GM21576 (cell line): ENCODE measurements around the gene WNK2.

Source experiments
- ATAC-seq: cut with Tn5 transposase; IDR thresholded peaks from one replicate; pipeline ENCODE4 v1.9.1; 2021; ENCODE audit warnings: mild to moderate bottlenecking, moderate library complexity; ENCODE audit not compliant: unreplicated experiment

WNK2 gene

DNA sequence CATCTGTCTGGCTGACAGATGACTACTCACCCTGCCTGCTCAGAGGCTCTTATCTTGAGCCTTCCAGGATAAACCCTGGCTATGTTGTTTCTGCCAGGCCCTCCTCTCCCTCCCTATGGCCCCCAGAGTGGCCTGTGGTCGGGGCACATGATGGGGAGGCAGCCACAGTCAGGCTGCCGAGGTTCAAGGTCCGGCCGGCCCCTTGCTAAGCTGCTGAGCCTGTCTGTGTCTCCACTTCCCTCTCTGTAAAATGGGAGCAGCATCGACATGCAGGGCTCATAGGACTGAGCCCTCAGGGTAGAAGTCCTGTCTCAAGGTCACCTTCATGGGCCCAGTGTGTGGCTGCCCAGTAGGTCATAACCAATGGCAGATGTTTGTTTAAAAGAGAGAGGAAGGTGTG lies 28.5 kb downstream of the WNK2 start:
- no peak for ATAC-seq

DNA sequence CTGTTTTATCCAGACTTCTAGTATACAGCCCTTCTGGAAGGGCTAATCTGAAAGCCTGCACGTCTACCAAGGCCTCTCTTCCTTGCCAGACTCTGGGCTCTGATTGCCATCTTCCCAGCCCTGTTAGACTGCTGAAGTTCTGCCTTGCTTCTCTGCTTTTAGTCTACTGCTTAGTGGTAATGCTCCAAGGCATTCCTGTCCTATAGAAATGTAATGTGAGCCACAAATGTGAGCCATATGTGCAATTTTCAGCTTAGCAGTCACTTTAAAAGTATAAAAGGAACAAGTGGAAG lies 32.1 kb downstream of the WNK2 start:
- ATAC-seq = no peak

DNA sequence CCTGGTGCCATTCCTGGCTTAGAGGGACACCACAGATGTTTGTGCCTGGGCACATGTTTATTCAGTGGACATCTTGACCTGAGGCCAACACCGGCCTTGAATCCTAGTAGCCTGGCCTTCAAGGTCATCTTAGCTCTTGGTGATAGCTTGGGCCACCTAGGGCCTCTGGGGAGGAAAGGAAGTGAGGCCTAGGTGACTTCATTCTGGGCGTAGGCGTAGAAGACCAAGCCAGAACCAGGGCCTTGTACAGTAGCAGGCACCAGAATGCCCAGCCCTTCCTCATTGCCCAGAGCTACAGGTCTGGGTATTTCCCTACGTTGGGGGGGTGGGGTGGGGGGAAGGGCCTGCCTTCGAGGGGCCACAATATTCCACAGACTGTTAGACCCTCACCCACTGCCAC lies 33.8 kb downstream of the WNK2 start:
- ATAC-seq = no peak

DNA sequence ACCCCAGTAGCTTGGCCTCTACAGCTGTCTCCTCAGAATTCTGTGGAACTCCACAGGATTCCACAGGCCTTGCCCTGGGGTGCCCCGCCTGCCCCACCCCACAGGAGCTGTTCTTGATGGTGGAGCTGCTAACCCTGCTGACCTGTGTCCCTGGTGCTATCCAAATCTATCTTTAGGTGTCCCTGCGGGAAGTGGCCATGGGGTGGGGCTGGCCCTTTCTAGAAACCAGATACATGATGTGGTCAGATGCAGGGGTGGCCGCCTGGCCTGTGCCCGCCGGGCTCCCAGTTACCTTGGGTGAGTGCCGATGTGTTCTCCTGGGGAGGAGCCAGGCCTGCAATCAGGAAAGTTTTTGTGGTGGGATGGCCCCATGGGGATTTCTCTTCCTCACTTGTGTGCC lies 34.2 kb downstream of the WNK2 start:
- ATAC-seq = no peak

DNA sequence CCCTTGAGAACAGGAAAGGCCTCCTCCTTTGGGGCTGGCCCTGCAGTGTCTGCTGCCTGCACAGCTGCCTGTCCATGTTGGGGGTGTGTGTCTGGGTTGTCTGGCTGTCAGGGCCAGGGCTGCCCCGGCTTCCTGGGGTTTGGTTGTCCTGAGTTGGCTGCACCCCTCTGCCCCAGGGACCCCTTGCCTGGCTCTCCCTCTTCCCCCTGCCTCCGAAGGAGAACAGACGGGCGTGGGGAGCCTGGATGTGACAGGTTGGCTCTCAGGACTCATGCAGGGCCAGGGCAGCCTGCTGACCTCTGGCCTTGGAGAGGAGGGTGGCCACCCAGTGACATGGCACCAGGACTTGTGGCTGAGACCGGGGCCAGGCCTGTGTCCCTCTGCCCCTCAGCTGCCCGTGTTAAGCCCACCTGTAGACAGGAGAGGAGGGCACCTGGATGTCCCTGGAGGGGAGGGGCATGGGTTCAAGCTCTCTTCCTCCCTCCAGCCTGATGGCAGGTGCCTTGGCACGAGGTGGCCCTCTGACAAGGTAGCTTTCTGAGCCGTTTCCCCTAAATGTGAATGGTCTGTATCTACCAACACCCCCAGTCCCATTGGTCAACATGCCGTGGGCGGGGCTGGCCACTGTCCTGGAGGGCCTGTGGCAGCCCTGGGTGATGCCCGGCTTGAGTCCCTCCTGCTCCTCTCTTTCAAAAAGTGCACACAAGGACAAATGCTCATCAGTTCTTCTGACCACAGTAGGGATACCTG lies 34.9 kb downstream of the WNK2 start:
- no peak for ATAC-seq

DNA sequence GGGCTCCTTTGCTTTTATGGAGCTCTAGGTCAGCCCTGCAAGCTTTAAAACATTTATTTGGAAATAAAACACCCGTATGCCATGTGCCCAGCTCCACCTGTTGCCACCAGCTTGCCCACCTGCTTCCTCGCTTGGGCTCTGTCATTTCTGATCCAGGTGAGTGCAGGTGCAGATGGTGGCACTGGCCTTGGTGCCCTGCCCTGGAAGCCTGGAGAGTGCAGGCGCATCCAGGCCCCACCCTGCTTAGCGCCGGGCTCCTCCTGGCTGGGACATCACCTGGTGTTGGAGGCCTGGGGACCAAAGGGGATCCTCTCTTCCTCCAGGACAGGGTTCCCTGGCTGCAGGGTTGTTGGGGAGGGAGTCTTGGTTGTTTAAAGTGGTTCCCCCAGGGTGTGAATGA lies 35.8 kb downstream of the WNK2 start:
- ATAC-seq = no peak

DNA sequence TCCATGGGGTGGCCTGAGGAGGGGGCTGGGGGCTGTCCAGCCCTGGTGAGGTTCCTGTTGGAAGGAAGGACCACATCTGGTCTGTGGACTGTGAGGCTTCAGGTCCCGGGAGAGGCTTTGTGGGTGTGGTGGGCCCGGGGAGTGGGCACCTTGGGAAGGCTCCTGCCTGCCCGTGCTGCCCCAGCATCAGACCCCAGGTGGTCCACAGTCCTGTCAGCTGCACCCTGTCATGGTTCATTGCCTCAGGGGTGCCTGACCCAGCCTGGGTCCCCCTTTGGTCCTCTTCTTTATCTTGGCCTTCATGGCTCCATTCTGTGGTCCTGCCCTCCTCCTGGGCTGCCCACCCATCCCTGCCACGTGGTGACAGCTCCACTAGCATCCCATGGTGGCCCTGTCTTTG lies 36.7 kb downstream of the WNK2 start:
- ATAC-seq = no peak

DNA sequence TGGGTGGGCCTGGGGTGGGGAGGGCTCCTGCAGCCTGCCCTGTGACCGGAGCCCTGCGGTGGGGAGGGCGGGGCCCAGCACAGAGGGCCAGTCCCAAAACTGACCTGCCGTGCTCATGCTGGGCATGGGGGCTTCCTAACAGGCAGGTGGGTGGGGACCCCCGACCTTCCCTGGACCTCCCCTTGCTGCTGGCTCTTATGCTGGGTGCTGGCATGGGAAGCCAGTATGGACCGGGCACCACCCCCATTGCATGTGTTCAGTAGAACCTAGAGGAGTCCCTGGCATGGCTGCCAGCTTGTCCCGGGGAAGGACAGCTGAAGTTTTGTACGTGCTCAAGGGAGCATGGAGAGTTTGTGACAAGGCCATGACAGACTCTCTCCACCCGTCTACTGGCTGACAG lies 37.1 kb downstream of the WNK2 start:
- ATAC-seq = no peak

DNA sequence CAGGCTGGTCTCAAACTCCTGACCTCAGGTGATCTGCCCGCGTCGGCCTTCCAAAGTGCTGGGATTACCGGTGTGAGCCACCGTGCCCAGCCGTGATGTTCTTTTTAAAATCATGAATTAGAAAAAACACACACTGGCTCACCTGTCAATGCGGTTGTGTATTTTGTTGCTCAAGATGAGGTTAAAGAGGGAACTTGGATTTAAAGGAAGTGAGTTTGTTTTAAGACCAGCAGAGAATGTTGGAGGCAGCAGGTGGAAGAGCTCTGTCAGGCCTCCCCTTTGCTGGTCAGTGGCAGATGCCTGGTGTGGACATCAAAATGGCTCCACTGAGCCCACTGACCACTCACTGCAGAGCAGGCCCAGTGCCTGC lies 38.9 kb downstream of the WNK2 start:
- no peak for ATAC-seq

DNA sequence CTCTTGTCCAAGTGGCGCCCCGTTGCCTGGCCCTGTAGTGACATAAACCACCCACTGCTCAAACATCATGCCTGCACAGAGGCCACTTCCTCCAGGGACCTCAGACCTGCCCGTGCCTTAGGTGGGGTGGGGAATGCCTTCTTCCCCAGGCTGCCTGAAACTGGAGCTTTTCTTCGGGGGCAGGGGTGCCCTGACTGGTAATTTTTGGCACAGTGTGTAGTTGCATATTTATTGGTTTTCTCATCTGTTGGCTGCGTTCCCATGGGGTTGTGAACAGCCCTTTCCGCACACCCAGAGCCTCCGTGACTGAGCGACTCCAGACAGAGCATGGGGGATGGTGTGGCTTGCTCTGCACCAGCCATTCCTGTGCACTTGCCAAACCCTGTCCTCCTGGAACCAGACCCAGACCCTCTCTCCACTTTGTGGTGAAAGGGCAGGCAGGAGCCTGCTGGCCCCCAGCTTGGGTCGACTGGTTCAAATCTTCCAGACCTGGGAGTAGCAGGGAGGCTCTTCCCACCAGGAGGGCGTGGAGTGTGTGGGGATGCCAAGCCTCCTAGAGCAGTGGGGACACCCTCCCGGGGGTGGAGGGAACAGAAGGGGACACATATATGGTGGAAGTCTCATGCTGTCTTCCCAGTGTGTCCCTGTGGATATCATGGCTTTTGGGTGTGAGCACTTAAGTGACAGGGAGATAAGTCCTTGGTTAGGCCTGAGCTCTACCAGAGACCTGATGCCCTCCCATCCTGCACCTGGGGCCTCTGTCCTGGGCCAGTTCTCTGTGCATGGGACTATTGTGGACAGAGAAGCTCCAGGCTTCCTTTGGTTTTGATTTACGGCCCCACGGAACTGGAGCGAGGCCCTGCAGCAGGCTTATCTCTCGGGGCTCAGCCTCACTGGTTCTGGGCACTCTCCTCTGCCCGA lies 39.6 kb downstream of the WNK2 start:
- ATAC-seq = no peak

DNA sequence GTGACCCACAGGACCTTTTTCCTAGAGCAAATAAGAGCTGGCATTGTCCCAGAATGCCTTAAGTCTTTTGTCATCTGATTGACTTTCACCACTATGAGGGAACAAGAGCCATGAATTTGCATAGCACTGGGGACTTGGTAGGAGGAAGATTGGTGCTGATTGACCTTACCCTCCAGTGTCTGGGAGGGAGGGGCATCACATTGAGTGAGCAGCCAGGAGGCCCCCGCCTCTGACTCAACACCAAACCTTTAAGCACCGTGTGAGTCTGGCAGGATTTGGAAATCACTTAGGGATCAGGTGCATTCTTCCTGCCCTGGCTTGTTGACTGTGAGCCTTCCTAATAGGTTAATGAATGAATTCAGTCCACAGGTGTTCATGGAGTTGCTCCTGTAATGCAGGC lies 40.7 kb downstream of the WNK2 start:
- ATAC-seq = no peak

DNA sequence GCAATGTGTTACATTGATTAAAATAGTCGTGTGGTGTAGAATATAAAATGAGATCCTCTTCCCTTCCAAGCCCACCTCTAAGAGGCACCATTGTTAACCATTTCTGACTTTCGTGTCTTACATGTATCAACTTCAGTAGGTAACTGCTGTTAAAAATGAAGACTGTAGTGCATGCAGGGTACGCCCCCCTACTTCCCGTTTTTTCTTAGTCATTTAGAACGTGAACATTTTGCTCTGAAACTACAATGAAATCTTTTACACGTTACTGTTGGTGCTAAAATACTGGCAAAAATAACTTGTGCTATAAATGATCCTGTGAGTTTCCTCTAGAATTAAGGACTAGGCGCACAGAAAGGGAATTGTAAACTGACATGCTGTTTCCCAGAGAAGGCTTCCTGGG lies 41.5 kb downstream of the WNK2 start:
- ATAC-seq = no peak

DNA sequence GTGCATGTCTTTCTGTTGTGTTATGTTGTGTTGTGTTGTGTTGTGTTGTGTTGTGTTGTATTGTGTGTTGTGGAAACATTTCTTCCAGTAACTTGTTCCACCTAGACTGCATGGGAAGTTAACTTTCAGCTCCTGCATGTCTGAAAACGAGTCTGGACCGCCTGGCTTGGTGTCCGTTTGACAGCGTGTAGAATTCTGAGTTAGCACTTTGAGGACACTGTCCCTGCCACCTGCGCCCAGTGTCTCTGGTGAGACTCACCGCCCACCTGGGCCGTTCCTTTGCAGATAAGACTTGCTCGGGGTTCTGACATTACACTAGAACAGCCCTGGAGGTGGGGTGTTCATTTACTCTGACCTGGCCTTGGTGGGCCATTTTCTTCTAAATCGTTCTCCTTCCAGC lies 42.0 kb downstream of the WNK2 start:
- ATAC-seq = no peak

DNA sequence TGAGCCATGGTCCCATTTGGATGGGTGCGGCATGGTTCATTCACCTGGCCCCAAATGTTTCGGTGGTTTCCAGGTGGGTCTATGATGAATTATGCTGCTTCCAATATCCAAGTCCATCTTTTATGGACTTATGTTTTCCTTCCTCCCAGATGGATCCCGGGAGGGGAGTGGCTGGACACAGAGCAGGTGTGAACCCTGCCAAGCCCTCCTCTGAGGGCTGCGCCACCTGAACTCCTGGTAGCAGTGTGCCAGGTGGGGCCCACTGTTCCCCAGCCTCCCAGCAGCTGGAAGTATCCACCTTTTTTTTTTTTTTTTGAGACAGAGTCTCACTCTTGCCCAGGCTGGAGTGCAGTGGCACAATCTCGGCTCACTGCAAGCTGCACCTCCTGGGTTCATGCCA lies 42.9 kb downstream of the WNK2 start:
- no peak for ATAC-seq

DNA sequence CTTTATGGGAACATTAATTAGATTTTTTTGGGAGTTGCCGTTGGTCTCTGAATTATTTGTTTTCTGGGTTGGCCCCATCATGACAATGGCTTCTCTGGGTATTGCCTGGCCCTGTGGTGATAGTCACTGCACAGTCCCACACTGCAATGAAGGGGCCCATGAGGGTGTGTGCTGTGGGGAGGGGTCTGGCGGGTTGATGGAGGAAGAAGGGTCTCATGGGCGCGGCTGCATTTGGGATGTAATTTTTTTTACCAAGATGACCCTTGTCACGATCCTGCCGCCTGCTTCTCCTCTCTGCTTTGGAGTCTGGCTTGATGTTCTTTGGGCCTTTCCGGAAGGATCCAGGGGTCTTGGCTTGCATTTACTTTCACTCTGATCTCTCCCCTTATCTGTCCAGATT lies 44.1 kb downstream of the WNK2 start:
- no peak for ATAC-seq

DNA sequence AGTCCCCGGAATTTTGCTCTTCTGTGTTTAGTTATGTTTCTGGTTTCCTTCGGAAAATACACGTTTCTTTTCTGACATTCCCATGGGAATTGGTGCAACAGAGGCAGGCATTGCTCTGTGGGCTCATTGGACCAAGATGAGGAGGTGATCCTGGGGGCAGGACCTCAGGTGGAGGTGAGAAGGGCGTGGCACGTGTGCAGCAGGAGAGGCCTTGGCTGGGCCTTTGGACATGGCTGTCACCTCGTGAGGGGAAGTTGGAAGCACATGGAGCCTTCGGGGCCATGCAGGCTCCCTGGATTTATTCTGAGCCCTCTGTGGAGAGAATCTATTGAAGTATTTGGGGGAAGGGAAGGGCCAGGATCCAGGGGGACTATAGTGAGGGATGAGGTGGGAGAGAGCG lies 44.5 kb downstream of the WNK2 start:
- no peak for ATAC-seq

DNA sequence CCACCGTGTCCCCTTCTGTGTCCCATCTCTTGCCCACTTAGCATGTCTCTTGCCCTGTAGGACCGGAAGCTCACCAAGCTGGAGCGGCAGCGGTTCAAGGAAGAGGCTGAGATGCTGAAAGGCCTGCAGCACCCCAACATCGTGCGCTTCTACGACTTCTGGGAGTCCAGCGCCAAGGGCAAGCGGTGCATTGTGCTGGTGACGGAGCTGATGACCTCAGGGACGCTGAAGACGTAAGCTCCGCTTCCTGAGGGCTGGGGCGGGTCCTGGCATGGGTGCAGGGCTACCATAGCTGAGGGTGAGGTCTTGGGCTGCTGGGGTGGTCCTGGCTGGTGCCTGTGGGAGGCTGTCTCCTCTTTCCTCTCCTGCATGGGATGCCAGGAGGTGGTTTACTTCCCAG lies 45.7 kb downstream of the WNK2 start:
- no peak for ATAC-seq

DNA sequence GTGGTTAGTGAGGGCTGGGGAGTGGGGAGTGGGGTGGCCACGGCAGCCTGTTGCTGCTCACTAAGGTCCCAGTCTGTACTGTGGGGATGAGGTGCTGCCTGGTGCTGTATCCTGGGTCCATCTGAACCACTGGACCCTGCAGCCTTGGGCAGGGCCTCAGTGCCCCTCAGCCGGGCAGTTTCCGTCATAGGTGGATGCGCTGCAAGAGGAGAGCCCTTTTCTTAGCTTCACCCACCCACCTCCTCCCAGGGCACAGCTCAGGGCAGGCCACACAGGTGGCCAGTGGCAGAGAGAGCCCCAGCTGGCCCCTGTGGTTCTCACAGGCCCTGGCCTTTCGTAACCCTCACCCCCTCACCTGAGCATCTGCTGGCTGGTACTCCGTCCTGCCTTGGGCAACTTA lies 46.2 kb downstream of the WNK2 start:
- no peak for ATAC-seq

DNA sequence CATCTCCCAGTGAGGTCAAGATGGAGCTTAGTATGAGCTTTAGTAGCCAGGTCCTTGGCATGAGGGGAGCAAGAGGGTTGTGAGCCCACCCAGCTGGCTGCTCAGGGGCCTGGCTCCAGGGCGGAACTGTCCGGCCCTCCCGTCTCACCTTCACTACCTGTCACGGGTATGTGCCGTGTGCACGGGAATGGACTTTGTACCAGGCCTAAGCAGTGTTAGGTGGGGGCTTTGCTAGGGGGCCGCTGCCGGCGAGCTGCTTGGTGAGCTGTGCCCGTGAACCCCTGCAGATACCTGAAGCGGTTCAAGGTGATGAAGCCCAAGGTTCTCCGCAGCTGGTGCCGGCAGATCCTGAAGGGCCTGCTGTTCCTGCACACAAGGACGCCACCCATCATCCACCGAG lies 46.7 kb downstream of the WNK2 start:
- no peak for ATAC-seq

DNA sequence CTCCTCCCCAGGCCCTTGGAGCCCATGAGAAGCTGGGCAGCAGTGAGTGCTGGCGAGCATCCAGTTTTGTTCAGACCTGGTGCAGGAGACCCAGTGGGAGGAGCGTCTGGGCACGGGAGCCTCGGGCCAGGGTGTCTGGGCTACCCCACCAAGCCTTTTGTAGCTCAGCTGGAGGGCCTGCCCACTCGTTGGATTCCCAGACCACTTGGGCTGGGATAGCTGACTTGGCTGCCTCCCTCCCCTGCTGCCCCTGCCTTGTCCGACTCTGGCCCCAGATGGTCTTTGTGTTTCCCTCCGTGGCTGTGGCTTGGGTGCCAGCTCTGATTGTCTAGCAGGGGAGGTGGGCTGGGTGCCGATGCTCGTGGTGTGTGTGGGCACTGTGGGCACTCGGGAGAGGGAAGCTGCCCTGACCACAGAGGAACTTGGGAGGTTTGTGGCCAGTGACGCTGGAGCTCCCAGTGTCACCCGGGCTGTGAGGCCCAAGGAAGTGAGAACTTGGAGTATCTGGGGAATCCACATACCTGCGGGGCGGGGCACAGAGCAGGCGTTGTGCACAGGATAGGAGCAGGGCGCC lies 47.3 kb downstream of the WNK2 start:
- ATAC-seq = no peak

DNA sequence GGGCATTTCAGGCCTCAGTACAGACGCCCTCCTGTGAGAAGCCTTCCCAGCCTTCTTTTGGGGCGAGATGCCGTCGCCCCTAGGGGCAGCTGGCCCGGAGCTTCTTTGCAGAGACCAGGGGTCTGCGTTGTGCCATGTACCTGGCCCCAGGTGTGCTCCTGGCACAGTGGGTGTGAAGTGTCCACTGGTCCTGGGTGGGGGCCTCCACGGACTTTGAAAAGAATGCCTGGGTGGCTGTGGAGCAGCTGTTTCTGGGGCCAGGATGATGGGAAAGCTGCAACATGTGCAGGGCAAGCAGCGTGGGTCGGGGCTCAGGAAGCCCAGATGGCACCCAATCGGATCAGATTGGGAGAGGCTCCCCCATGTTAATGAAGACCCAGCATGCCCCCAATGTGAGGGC lies 47.8 kb downstream of the WNK2 start:
- ATAC-seq = no peak

DNA sequence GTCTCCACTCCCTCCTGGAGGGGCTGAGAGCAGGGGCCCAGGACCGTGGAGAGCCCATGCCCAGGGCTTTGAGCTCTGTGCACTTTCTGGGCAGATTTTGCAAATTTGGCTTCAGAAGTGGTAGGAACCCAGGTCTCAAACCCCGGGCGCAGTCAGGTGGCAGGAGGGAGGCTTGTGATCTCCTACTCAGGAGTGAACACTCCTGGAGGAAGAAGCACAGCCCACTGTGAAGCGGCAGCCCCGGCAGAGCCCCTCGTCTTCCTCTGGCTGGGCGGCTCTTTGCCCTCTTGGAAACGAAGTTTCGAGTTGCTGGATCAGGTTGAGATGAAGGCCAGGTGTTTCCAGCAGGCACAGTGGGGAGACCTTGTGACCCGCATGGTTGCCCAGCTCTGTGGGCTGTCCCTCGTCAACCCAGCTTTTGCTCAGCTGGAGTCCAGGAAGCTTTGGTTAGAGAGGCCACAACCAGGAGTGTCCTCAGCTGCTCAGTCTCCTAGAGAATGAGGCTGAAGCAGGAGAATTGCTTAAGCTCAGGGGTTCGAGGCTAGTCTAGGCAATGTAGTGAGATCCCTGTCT lies 48.5 kb downstream of the WNK2 start:
- ATAC-seq = no peak
